Coronary artery (tissue), 2 donors: ENCODE results near the gene CD320.
"Not testable (repeated sequence)": the region's sequence is repeated elsewhere in the genome, so short reads cannot be mapped to it uniquely, and the experiment has no call there.

ENCODE experiments used
- DNase-seq: peaks from one replicate; pipeline ENCODE4 v3.0.0-alpha.2; 2017; ENCODE audit warnings: low spot score
- H3K27ac ChIP-seq, 2 donors: fragments of 200-600 bp; sonication (generic); one replicate each; pipeline ENCODE4 v1.5.1; 2016 to 2019
- H3K4me3 ChIP-seq: fragments of 200-600 bp; sonication (generic); 2 replicates; pipeline ENCODE4 v1.5.1; 2016; ENCODE audit warnings: mild to moderate bottlenecking, moderate library complexity
- CTCF ChIP-seq: fragments of 200-600 bp; sonication (generic); IDR thresholded peaks from one replicate; pipeline ENCODE4 v1.5.1; 2019; ENCODE audit warnings: antibody characterized with exemption

The CD320 gene

DNA sequence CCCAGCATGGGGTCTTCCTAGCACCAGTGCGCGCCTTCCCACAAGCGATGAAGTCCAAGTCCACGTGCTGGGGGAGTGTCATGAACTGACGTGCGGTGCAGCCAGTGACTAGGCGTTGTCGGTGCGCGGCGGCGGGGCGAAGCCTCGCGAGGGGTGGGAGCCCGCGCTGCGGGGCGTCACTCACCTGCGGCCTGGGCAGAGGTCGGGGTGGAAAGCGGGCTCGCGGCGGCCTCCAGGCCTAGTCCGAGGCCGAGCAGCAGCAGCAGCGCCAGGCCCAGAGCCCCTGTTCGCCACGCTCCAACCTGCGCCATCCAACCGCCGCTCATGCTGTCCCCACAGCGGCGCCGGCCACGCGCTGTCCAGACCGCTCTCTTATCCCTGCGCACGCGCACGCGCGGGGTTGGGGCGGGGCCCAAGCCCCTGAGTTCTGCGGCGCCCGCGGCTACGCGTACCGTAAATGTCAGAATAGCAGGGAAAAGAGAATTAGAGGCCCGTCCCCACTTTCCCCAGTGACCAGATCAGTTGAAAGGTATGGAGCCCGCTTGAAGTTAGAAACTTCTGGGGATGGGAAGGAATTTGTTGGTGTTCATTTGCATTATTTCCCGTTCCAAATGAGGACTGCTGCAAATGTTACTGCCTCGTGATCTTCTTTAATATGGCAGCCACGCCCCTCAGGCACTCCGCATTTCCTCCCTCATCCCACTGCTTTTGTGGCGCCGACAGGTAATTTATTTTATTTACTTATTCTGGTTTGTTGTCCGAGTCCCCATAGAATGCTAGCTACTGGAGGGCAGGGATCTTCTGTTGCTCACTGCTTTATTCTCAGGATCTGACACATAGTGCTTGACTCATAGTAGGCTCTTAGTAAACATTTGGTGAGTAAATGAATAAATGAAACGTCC is at the start of gene CD320:
Gene CD320, minus strand, starts transcription at position 394 of the 902 bp plus-strand sequence. Its CDS starts 68 bp downstream, at position 326.
- TF ChIP-seq CTCF = no peak
- peak; percentile 90 for DNase-seq
- peak within 1 kb of the TSS; percentile 34 to 81 for H3K27ac ChIP-seq

GRCh38 chr19:8357007-8357521 is 48.9 kb upstream of the CD320 start:
- no peak for TF ChIP-seq CTCF
- no peak overlapping the region for H3K4me3 ChIP-seq
- no peak for DNase-seq
- no peak overlapping the region for H3K27ac ChIP-seq

More for the DNA sequence above, at the start of gene CD320:
- H3K4me3 ChIP-seq = peak within 1 kb of the TSS; percentile 82

DNA sequence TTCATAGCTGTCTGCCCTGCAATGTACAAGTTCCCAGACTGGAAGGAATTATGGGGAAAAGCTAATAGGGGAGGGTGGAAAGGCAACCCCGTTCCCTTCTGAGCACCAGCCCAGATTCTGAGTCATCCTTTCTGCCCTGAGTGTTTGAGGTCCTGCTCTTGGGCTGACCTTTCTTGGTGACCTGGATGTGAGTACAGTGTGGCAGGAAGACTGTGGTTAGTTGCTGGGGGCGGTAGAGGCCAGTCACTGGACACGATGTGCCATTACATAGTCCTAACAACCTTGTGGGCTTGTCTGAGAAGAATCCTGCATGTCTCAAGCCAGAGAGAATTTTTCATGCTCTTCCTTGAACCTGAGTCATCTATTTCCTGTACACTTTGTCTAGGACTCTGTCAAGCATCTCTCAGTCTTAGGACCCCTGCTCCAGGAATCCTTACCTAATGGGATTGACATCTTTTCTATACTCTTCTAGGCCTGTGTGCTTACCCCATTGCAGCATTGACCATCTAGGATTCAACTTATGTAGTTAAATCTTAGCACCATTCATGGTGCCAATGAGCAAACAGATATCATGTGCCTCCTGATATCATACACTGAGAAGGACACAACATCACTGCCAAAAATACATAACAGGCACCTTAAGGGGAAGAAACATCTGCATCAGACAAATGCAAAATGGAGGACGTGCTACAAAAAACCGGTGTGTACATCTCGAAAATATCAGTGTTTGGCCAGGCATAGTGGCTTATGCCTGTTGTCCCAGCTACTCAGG is 47.7 kb upstream of the CD320 start:
- H3K4me3 ChIP-seq = peak overlapping the region; percentile 9
- peak; percentile 90 for DNase-seq
- H3K27ac ChIP-seq = peak overlapping the region in 1 of 2 donors; percentile 72
- no peak for TF ChIP-seq CTCF

GRCh38 chr19:8352845-8353244 is 44.7 kb upstream of the CD320 start:
- DNase-seq = not testable (repeated sequence)
- Histone ChIP-seq H3K27ac (peak overlapping the region; percentile 17 to 78), H3K4me3 (peak overlapping the region; percentile 55)

DNA sequence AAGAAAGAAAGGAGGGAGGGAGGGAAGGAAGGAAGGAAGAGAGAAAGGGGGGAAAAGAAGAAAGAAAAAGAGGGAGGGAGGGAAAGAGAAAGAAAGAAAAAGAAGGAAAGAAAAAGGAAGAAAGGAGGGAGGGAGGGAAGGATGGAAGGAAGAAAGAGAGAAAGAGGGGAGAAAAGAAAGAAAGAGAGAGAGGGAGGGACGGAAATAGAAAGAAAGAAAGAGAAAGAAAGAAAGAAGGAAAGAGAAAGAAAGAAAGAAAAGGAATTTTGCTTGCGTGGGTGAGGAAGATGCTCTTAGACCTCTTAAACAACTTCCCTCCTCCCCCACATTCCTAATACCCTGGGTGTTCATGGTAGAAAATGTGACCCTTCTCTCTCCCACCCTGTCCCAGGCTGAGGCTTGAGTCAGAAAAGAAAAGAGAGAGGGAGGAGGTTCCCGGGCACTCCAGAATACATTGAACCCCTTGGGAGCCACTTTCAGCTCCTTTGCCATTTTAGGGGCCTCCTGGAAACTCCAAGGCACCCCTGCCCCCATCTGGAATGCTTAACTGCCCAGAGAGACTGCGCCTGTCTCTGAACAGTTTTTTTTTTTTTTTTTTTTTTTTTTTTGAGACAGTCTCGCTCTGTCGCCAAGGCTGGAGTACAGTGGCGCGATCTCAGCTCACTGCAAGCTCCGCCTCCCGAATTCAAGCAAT is 44.1 kb upstream of the CD320 start:
- peak overlapping the region; percentile 17 to 78 for H3K27ac ChIP-seq

GRCh38 chr19:8349629-8350372 is 41.6 kb upstream of the CD320 start:
- DNase-seq, H3K27ac ChIP-seq, H3K4me3 ChIP-seq: not testable (repeated sequence)

More for the DNA sequence above, 44.1 kb upstream of the CD320 start:
- peak overlapping the region; percentile 55 for H3K4me3 ChIP-seq
- no peak for DNase-seq
- no peak for TF ChIP-seq CTCF

DNA sequence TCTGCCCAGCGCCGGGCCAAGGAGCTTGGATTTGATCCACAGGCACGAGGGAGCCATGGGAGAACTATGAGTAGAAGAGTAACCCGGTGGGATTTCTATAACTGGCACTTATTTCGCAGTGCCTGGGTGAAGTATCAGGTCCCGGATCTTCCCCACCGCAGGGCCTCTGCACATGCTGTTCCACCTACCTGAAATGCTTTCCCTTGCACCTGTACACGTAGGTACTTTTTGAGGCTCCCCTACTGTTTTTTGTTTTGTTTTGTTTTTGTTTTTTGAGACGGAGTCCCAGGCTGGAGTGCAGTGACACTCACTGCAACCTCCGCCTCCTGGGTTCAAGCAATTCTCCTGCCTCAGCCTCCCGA is 35.3 kb upstream of the CD320 start:
- no peak for DNase-seq
- peak overlapping the region; percentile 14 to 33 for H3K27ac ChIP-seq
- TF ChIP-seq CTCF = no peak
- H3K4me3 ChIP-seq = peak overlapping the region; percentile 76
